Smooth muscle cell of the coronary artery (primary cell): ENCODE data around the gene VTN. TPM values are rescaled to one million over a fixed set of nuclear protein-coding genes. Genes with fewer than 3 reads are reported as not detected.

Source experiments
- total RNA-seq: library from RNA; depleted of rRNA; stranded (reverse); fragments of >200 nt; gene quantifications from 2 replicates; pipeline ENCODE4 v1.2.3, GENCODE V29; 2014; ENCODE audit warnings: low replicate concordance

VTN gene
- total RNA-seq, result 0.35 and 1.9 TPM in 2 replicates

DNA sequence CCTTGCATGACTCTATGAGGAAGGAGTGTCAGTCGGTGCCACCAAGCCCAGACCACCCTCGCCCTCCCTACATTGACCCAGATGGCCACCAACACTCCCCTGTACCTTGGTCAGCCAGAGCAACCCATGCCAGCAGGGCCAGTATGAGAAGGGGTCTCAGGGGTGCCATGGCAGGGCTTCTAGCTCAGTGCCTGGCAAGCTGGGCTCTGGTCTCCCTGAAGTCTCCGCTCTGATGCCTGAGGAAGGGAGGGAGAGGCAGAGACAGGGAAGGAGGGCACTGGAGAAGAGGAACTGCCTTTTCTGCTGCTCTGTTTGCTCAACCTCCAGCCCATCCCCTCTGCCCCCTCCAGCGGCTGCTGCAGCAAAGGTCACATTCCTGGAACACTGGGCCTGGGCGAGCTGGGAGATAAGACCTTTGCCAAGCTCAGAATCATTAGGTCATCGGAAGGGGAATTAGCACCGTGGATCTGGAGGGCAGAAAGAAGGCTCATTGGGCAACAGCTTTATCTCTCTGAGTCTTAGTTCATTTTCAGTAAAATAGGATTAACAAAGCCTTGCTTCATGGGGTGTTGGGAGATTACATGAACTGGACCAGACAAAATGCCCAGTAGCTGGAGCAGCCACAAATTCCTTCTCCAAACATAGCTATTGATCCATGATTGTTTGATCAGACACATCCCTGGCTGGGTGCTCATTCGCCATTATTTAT lies at the start of gene VTN:
VTN (minus strand) TSS at position 273 of the 709 bp plus-strand sequence; CDS start at position 169, 104 bp downstream.

DNA sequence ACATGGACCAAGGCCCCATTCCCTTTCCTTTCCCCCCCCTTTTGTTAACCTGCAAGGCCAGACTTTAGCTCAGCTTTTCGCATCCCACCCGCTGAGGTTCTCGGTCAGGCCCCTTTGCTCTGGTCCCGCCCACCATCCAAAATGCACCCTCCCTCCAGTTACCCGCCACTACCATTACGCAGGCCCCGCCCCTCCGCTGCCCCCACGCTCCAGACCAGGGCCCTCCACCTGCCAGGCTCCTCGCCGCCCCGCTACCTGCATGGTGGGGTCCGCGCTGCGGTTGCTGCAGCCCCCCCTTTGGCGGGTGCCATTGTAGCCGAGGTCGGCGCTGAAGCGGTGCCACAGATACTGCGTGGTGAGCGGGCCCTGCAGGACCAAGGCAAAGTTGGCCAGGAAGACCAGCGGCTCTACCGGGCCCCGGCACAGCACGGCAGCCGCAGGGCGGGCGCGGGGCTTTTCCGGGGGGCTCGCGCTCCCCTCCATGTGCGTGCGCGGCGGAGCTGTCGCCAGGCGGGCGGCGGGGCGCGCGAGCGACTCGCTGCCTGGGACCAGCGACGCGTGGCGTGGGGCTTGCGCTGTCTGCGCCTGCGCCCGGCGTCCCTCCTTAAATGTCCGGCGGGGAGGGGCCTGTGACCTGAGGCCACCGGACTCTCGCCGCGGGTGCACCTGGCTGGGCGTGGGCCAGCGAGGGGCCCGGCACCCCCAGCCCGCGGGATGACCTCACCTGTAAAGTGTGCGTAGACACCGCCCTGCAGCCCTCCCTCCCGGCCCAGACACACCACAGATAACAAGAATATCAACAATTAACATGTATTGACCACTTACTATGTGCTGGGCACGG lies 35.7 kb upstream of the VTN start, which contains the start of gene SLC46A1:
SLC46A1 (minus strand) TSS at position 581 of the 841 bp plus-strand sequence; CDS start at position 483, 98 bp downstream.

DNA sequence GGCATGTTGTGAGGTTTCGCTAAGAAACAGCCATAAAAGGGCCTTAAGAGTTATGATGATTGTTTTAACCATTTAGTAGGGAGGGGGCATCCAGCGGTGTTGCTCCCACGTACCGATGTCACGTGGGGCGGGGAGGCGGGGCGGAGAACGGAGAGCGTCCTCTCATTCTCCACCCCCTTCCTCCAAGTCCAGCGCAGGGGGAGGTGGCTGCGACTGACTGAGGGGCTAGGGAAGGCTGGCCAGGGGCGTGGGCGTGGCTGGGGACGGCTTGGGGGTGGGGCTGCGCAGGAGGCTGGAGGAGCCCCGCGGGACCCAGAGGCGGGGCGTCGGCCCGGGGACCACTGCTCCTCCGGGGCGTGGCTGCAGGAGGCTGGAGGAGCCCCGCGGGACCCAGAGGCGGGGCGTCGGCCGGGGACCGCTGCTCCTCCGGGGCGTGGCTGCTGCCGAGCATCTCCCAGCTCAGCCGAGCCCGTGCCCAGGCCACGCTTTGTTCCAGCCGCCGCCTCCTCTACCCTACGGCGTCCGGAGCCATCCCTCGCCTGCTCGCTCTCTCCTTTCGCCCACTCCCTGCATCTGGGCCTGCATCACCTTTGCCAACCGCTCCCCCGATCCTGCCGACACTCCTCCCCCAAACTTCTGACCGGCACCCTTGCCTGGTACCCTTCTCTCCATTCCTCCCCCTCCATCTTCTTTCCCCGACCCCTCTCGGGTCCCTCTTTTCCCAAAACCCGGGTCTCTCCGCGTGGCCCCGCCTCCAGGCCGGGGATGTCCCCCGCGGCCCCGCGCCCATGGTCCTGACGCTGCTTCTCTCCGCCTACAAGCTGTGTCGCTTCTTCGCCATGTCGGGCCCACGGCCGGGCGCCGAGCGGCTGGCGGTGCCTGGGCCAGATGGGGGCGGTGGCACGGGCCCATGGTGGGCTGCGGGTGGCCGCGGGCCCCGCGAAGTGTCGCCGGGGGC lies 1.4 kb upstream of the VTN start, which contains the start of gene SARM1:
SARM1 (plus strand) TSS at position 450 of the 958 bp plus-strand sequence; CDS start at position 789, 339 bp downstream.

GRCh38 chr17:28364665-28365363 lies 5.3 kb downstream of the VTN start, which contains the start of gene SEBOX:
TSS of gene SEBOX (minus strand) at chr17:28365199. CDS start at chr17:28365151, 48 bp downstream.

DNA sequence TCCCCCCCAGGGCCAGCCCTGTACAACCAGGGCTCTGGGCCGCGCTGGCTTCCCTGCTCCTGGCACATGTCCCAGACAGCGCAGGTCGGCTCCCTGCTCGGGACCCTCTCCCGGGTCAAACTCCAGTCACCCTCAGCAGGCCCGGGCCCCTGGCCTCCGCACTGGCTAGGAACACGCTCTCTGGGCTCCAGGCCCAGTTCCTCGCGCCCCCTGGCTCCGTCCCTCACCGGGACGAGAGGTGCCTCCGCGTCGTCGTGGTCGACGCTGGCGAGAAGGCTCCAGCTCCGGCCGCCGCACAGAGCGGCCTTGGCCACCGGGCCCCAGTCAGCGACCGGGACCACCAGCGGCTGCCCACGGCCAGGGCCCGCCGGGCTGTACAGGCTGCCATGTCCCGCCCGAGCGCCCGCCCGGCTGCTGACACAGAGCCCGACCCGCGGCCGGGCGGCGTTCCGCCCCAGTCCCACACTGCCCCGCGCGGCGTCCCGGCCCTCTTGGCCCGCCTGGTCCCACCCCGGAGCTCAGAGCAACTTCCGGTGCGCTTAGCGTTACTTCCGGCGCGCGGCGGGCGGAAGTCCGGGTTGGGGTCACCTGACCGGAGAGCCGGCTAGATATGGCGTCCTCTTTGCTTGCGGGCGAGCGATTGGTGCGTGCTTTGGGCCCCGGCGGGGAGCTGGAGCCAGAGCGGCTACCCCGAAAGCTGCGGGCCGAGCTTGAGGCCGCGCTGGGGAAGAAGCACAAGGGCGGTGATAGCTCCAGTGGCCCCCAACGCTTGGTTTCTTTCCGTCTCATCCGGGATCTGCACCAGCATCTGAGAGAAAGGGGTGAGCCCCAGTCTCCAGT lies 12.8 kb downstream of the VTN start, which contains the start of gene POLDIP2:
POLDIP2 (minus strand) TSS at position 467 of the 840 bp plus-strand sequence; CDS start at position 388, 79 bp downstream.

GRCh38 chr17:28335201-28335958 lies 34.7 kb downstream of the VTN start, which contains the start of the genes IFT20 and TNFAIP1:
TSS of gene IFT20 (minus strand) at chr17:28335472. CDS start at chr17:28331985, 3,487 bp downstream.
TSS of gene TNFAIP1 (plus strand) at chr17:28335761. CDS start at chr17:28339522, 3,761 bp downstream.

DNA sequence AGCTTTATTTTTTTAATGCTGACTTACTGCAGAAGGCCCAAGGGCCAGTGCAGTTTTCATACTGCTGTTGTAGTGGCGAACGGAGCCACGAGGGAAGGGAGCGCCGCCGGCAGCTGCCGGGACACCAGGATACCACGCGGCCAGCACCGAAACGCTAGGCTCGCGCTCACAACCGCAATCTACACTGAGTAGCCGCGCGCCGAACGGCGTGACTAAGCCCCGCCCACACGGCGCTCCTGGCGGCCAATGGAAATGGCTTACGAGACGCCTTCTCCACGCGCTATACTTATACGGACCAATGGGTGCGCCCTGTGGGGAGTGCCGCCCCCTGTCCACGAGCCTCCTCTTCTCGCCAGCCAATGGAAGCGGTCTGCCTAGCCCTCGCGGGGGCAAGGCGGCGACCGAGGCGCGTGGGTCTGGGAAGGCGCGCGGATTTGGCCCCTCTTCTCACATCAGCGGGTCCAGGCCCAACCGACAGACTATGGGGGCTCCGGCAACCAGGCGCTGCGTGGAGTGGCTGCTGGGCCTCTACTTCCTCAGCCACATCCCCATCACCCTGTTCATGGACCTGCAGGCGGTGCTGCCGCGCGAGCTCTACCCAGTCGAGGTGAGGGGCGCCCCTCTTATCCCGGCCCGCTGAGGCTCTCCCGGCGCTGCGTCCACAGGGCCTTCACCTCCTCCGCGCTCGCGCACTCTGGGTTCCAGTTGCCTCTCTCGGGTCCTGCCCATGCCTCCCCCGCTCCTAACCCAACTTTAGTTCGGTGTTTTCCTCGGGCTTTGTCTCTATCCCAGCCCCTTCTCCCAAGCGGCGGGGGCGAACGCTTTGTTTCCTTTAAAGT lies 51.1 kb downstream of the VTN start, which contains the start of gene TMEM97:
TMEM97 (plus strand) TSS at position 442 of the 839 bp plus-strand sequence; CDS start at position 482, 40 bp downstream.

Other genes starting within 250 kb of the VTN start
- gene TMEM97, start 51.1 kb downstream of the VTN start, total RNA-seq, result 5.7 and 12.0 TPM in 2 replicates
- 63.4 and 77.0 TPM in 2 replicates for gene IFT20, start 34.8 kb downstream of the VTN start, total RNA-seq
- gene TNFAIP1, start 34.5 kb downstream of the VTN start, total RNA-seq, result 28.1 and 47.7 TPM in 2 replicates
- 42.0 and 70.8 TPM in 2 replicates for gene POLDIP2, start 12.8 kb downstream of the VTN start, total RNA-seq
- not detected in 2 replicates for gene SEBOX, start 5.1 kb downstream of the VTN start, total RNA-seq
- 3.6 and 6.6 TPM in 2 replicates for gene SARM1, start 1.4 kb upstream of the VTN start, total RNA-seq
- 4.3 and 6.8 TPM in 2 replicates for gene SLC46A1, start 35.9 kb upstream of the VTN start, total RNA-seq
- not detected in 2 replicates for gene SLC13A2, start 103.3 kb upstream of the VTN start, total RNA-seq
- gene FOXN1, start 136.0 kb upstream of the VTN start, total RNA-seq, result not detected in 2 replicates
- 13.7 and 22.3 TPM in 2 replicates for gene UNC119, start 182.3 kb upstream of the VTN start, total RNA-seq
- 48.4 and 53.0 TPM in 2 replicates for gene PIGS, start 201.2 kb upstream of the VTN start, total RNA-seq
- gene ALDOC, start 206.6 kb upstream of the VTN start, total RNA-seq, result 54.3 and 98.8 TPM in 2 replicates
- gene SPAG5, start 228.7 kb upstream of the VTN start, total RNA-seq, result 2.9 and 13.4 TPM in 2 replicates
- gene RSKR, start 243.9 kb upstream of the VTN start, total RNA-seq, result 3.1 and 6.8 TPM in 2 replicates